SIG-M5 treated with dmso at 0.1 percent for 504 hours (cell line): ENCODE measurements around the gene GLIS2.

Experiments used
- DNase-seq: peaks from one replicate; lab custom pipeline; 2025; ENCODE audit not compliant: unreplicated experiment; lab: John Stamatoyannopoulos, UW

GLIS2 gene

DNA sequence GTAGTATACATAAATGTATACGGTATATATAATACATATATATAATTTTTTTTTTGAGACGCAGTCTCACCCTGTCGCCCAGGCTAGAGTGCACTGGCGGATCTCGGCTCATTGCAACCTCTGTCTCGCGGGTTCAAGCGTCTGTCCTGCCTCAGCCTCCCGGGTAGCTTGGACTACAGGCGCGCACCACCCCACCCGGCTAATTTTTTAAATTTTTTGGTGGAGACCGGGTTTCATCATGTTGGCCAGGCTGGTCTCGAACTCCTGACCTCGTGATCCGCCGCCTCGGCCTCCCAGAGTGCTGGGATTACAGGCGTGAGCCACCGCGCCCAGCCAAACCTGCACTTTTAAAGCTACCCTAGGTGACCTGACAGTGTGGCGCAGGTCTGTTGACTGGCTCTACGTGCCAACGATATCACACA, 34.5 kb downstream of the GLIS2 start:
- DNase-seq, result no peak

DNA sequence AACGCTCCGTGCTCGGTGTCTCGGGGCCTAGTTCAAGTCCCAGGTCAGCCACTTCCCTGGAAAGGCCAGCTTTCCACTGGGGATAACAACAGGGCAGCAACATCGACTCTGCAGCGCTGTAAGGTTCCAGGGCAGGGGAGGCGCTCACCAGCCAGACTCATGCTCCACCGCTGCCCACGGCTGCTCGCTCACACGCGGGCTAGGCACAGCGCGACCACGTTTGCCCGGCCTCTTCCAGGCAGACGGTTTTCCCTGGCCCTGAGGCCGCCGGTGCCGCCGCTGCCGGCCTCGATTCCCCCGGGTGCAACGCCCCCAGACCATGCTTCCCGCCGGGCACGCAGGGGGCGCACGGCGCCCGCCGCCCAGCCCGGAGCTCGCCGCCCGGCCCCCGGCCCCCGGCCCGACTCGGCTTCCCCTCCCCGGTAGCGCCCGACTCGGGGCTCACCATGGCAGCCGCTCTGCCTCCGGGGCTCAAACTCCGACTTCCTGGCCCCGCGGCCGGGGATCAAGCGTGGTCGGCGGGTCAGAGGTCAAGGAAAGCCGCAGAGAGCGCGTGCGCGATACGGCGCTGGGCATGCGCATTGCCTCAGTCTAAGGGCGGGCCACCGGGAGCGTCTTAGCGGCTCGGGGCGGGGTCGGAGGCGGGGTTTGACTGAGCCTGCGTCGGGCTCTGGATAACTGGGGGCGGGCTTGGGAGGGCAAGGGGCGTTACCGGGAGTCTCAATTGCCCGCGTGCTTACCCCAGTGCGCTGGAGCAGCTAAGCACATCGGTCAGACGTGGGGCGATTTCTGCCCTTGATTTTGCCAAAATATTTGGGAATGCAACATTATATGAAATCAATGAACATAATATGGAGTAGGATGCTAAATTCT, 35.2 kb downstream of the GLIS2 start, which contains the start of gene PAM16:
Gene PAM16 (minus strand): TSS at position 535 of the 873 bp plus-strand sequence. CDS start 87 bp downstream, at position 448.
- DNase-seq, result peak; percentile 90

DNA sequence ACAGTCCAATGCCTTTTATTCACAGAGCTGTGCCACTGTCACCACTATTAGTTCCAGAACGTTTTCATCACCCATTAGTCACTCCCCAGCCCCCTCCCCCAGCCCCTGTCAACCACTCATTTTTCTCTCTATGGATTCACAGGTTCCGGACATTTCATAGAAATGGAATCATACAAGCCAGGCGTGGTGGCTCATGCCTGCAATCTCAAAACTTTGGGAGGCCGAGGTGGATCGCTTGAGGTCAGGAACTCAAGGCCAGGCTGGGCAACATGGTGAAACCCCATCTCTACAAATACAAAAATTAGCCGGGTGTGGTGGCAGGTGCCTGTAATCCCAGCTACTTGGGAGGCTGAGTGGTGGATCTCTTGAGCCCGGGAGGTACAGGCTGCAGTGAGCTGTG, 36.0 kb downstream of the GLIS2 start:
- DNase-seq, result no peak

DNA sequence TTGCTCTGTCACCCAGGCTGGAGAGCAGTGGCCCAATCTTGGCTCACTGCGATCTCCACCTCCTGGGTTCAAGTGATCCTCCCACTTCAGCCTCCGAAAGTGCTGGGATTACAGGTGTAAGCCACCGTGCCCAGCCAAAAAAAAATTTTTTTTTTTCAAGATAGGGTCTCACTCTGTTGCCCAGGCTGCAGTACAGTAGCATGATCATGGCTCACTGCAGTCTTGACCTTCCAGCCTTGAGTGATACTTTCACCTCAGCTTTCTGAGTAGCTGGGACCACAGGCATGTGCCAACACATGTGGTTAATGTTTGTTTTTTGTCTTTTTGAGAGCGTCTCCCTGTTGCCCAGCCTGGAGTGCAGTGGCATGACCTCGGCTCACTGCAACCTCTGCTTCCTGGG, 37.0 kb downstream of the GLIS2 start:
- no peak for DNase-seq

DNA sequence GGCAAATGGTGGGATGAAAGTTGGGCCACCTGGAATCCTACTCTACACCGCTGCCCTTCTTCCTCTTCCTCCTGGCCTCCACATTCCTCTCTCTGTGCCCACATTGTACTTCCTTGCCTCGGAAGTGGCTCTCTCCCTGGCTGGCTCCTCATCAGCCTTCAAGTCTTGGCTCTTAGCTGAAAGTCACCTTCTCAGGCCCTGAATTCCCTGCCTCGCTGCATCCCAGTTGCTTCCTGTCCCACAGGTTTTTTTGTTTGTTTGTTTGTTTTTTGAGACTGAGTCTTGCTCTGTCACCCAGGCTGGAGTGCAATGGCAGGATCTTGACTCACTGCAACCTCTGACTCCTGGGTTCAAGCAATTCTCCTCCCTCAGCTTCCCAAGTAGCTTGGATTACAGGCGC, 37.8 kb downstream of the GLIS2 start:
- no peak for DNase-seq

DNA sequence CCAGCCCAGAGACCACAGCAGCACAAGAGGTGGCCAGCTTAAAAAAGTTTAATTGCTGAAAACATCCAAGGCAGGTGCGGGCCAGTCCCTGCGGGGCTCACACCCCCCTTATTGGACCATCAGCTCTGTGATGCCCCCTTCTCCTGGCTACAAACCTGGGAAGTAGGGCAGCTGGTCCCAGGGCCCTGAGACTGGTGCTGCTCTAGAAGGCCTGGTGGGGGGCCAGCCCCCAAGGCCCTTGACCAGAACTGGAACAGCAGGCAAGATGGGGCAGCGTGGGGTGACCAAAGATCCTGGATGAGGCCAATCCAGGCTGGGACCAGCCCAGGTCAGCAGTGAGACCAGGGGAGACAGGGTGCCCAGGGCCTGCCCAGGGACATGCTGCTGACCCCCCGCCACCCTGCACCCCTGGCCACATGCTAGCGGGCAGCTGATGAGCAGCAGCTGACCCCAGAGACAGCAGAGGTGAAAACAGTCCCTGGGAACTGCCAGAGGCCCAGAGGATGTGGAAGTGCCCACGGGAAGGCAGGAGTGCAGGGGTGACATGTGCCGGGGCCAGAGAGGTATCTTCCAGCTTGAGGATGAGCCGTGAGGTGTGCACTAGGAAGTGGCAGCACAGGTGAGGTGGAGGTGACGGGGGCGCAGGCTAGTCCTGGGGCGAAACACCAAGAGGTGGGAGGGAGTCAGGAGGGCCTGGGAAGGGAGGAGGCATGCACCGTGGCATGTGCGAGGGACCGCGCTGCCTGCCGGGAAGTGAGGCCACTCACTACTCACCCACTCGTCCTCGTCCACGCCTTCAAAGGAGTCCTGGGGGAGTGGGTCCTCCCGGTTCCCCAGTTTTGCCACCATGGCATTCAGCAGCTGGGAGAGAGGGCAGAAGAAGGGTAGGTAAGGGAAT, 38.9 kb downstream of the GLIS2 start:
- no peak for DNase-seq

DNA sequence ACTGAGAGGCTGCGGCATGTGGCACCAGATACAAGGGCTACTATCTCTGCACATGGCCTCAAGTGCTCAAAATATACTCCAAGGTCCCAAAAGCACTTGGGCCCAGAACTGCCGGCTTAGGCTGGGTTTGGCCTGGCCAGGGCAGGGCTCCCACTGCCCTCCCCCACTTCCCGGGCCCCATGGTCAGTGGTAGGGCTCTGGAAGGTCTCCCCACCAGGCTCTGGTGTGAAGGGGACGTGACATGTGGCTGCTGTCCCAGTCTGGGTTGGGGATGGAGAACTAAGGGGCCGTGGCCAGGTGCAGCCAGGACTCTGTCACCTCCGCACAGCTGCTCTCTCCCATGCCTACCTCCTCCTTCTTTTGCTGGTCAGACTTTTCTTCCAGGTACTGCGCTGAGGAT, 41.0 kb downstream of the GLIS2 start:
- DNase-seq, result no peak

DNA sequence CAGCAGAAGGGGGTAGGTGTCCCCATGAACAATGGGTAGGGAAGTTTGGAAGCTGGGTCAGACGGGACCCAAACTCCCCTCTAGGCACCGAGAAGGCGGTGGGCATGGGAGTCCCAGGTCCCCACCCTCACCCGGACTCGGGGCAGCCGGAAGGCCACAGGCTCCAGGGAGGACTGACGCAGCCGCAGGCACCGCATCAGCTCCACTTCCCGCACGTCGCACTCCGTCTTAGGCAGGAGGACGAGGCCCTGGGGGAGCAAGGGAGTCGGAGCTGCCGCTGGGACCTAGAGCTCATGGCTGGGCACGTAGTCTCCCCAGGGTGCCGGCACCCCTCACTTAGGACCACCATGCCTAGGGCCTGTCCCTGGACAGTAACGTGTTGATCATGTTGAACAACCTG, 42.4 kb downstream of the GLIS2 start:
- no peak for DNase-seq

DNA sequence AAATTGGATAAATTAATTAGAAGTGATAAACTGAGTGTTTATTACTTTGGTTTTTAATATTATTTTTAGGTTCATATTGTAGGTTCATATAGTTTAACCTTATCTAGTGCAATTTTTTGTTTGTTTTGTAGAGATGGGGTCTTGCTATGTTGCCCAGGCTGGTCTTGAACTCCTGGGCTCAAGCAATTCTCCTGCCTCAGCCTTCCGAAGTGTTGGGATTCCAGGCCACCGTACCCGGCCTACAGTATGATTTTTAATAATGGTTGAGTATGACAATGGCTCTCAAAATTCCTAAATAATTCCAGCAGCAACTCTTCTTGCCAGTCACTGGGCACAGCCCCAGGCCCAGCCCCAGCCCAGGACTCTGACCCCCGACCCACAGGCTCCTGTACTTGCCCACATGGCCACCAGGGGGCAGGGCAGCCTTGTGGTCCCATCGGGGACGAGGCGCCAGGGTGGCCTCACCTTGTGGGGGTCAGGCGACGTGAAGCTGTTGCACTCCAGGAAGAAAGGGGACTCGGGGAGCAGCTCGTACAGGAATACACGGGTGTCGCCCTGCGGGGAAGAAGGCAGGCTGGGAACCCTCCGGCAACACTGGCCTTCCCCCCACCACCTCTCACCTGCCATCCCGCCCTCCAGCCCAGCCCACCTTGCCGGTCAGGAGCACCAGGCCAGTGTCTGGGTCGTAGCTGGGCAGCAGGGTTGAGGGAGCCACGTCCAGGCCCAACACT, 43.1 kb downstream of the GLIS2 start:
- no peak for DNase-seq

DNA sequence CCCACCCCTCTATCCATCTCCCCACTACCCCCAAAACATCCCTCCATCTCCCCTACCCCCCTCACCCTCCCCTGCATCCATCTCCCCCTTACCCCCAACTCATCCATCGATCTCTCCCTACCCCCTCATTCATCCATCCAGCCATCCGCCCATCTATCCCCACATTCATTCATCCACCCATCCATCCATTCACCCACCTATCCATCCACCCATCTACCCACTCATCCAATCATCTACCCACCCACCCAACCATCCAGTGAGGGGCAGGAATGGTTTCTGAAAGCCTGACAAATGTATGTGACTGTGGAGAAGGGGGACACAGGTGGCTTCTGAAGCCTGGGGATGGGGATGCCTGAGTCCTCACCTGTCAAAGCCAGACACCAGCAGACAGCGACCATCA, 44.0 kb downstream of the GLIS2 start:
- no peak for DNase-seq

DNA sequence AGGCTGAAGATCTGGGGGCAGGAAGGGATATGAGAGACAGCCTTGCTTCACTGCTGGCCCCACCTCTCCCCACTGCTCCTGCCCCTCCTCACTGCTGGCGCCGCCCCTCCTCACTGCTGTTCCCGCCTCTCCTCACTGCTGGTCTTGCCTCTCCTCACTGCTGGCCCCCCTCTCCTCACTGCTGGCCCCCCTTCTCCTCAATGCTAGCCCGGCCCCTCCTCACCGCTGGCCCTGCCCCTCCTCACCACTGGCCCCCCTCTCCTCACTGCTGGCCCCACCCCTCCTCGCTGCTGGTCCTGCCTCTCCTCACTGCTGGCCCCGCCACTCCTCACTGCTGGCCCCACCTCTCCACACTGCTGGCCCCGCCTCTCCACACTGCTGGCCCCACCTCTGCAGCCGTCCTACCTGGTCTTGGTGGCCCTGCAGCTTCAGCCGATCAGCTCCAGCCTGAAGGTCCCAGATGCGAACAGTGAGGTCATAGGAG, 44.7 kb downstream of the GLIS2 start:
- no peak for DNase-seq

DNA sequence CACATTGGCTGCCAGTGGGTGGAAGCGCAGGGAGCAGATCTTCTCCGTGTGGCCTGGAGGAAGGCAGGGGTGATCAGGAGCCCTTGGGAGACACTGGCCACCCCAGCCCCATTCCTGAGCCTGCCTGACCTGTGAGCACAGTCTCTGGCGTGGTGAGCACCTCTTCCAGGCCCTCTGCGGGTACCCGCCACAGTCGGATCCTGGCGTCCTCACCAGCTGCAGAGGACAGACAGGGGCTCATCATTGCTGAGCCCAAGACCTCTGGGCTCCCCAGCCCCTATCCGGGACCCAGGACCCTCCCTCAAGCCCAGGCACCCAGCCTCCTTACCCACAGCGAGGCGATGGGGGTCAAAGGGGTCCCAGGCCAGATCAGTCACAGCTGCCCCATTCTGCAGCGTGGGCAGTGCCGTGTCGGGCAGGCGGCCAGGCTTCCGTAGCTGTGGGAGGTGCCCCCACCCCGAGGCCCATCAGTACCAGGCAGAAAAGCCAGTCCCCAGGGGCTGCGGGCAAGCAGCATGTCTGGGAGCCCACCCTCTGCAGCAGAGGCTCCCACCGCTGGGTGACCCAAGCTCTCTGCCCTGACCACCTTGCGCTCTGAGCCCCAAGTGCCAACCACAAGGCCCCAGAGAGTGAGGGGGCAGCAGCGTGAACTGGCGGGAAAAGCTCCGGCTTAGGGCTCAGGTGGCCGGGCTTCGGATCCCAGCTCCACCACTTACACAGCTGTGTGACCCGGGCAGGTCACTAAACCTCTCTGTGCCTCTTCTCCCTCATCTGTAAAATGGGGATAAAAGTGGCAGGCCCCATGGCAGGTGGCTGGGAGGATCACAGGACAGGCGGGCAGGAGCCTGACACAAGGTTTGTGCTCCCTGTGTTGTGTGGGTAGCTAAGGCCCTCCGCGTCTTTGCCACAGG, 45.4 kb downstream of the GLIS2 start:
- no peak for DNase-seq

DNA sequence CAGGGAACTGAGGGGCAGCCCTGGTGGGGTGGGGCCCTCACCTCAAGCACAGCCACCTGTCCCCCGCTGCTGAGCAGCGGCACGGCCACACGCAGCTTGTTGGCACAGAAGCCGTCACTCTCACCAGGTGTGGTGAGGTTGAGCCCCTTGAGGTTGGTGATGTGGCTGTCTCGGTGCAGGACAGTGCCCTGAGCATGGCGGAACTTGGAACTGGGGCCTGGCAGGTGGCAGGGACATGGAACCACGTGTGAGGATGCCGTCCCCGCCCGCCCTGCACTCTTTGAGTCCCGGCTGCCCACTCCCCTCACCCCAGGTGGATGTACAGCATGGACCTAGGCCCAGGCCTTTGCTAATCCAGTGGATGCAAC, 46.1 kb downstream of the GLIS2 start:
- no peak for DNase-seq

DNA sequence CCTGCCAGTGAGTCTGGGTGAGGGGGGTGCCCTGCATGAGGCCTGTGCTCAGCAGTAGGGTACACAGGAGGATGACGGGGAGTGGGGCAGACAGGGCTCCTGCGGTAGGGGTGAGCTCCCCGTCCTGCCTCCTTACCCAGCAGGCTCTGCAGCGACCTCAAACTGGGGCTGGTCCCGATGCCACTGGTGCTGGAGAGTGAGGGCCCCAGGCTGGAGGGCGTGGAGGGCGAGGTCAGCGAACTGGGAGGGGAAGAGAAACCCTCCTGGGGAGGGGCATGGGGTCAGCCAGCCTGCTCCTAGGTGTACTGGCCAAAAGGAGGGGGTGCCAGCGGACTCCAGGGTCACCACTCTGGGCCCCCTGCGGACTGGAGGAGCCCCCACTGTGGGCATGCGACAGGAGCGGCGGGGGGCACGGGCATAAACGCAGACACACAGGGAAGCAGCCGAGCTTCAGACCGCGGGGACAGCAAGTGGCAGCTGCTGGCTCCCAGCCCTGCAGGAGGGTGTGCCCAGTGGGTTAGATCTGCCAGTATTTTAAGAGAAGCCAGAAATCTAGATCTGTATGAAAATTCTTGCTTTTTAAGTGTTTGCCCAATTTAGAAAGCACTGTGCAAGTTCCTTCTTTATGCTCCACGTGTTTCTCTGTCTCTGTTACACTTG, 46.7 kb downstream of the GLIS2 start:
- no peak for DNase-seq

DNA sequence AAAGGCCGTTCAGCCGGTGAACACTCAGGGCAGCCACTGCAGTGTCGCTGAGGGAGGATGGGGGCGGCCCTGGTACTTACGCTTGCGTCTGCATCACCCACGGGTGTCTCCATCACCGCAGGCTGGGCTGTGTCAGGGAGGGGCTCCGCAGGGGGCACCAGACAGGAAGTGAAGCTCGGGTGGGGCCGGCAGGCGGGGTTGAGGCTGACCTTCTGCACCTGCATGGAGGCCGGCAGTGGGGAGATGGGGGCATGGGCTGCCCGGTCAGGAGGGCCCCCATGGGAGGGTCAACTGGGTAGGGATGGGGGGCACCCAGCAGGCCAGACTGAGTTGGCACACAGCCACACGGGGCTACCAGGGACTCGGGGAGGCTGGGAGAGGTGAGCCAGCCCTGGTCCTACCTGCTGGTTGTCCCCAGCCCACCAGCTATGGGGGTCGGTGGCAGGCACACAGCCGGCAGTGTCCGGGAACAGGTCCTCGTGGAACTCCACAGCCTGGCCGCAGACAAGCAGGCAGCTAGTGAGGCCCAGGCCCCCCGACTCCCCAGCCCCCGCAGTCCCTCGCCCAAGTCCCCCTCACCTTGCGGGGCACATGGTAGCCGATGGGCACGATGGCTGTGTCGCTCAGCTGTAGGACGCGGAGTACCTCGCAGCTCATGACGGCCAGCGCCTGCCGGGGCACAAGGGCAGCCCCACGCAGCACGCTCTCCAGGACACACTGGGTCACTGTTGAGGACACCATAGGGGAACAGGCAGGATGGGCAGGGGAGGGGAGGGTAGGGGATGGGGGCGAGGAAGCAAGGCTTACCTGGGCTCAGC, 48.5 kb downstream of the GLIS2 start:
- no peak for DNase-seq

DNA sequence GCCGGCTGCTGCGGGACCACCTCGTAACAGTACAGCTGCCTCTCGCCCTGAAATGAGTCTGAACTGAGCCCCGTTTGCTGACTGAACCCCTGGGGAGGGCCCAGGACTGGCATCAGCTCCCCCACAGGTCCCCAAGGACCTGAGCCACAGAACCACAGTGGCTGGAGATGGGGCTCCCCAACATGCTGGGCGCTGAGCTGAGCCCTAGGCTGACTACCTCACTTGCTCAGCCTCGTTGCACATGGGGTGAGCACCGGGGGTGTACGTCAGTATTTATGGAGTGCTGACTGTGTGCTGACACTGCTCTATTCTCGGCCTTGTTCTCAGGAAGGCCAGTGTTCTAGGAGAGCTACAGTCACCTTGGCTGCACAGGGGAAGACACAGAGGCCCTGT, 49.1 kb downstream of the GLIS2 start:
- no peak for DNase-seq

DNA sequence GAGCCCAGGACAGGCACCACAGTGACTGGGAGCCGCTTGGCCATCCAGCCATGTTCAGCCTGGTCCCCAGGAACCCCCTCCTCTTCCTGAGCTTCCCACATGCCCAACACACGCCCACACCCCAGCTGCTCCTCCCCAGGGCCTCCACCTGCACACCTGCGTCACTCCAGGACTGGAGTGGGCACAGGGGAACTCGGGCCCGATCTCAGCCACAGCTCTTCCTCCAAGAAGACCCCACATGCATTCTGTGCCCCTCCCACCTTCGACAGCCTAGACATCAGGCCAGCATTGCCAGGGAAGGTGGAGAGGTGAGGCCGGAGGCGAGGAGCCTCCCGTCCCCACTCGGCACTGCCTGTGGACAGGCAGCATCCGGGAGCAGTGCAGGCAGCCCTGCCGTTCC, 49.7 kb downstream of the GLIS2 start:
- no peak for DNase-seq

DNA sequence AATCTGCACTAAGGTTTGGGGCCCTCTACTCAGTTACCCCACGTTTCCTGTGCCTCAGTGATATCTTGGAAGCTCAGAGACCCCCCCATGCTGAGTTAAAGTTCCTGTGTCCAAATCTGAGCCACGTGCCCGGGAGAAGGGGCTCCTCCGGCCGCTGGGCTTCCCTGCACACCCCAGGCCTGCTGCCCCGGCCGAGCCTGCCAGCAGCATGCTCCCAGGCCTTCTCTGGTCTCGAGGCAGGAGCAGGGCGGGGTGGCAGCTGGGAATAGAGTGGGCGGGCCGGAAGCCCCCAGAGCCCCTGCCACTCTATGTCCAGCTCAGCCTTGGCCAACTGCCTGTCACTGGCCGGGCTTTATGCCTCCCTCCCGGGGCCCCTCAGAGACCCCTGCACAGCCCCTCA, 50.1 kb downstream of the GLIS2 start:
- no peak for DNase-seq

DNA sequence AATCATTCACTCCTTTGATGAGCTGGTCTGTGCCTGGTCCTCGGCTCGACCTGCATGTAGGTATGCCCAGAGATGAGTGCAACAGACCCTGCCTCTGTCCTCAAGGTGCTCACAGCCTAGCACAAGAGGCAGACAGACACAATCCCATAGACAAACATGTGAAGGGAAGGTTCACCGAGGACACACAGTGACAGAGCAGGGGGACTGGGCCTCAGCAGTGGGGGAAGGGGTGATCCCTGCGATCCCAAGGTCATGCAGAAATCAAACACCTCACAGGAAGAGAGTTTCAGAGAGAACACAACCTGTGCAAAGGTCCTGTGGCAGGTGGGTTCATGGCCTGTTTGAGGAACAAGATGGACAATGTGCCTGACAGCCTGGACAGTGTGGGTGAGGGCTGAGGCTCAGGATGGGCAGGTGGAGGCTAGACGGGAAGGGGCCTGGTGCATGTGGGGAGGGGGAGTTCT, 51.6 kb downstream of the GLIS2 start:
- no peak for DNase-seq
